OCI-LY7 (cell line): Measurements from ENCODE around the gene BMP5. TPM values are rescaled to one million over a fixed set of nuclear protein-coding genes. Genes with fewer than 3 reads are reported as not detected.

Source experiments
- BruUV-seq: library from RNA; stranded (reverse); fragments of 400-500 nt; replicated peaks from 2 replicates; lab custom pipeline; 2021; lab: Mats Ljungman, UMichigan
- CTCF ChIA-PET: fragments of 300-600 bp; sonication (Branson Sonifier 250); formaldehyde crosslinking; loops from one replicate; lab custom pipeline; 2022; ENCODE audit warnings: antibody characterized with exemption; ENCODE audit not compliant: unreplicated experiment; lab: Charles Lee
- POLR2A ChIA-PET: fragments of 300-600 bp; sonication (Branson Sonifier 250); formaldehyde crosslinking; loops from one replicate; lab custom pipeline; 2022; ENCODE audit warnings: antibody characterized with exemption; lab: Charles Lee
- DNase-seq: peaks from one replicate; pipeline ENCODE4 v3.0.0-alpha.2; 2015; ENCODE audit warnings: low spot score
- H2AFZ ChIP-seq: fragments of 200-600 bp; sonication (generic), shearing (Covaris generic); 2 replicates; pipeline ENCODE4 v1.6.1; 2014; ENCODE audit warnings: mild to moderate bottlenecking, antibody characterized with exemption, low read length, moderate library complexity
- H3K27ac ChIP-seq: fragments of 200-600 bp; sonication (generic); 2 replicates; pipeline ENCODE4 v1.5.1; 2014; ENCODE audit warnings: mixed run types, low read depth, mild to moderate bottlenecking, moderate library complexity, low read length, inconsistent platforms; ENCODE audit not compliant: poor library complexity, severe bottlenecking
- H3K36me3 ChIP-seq: fragments of 200-600 bp; sonication (generic); 2 replicates; pipeline ENCODE4 v1.6.1; 2014; ENCODE audit warnings: mild to moderate bottlenecking, antibody characterized with exemption, low read length, moderate library complexity, mixed read lengths; ENCODE audit not compliant: insufficient read depth
- H3K4me1 ChIP-seq: fragments of 200-600 bp; sonication (generic); 2 replicates; pipeline ENCODE4 v1.5.1; 2014; ENCODE audit warnings: mild to moderate bottlenecking, low read length; ENCODE audit not compliant: insufficient read depth, poor library complexity, severe bottlenecking
- H3K4me2 ChIP-seq: fragments of 200-600 bp; sonication (generic); 2 replicates; pipeline ENCODE4 v1.6.1; 2014; ENCODE audit warnings: mild to moderate bottlenecking, low read length
- H3K4me3 ChIP-seq: fragments of 200-600 bp; sonication (generic); 2 replicates; pipeline ENCODE4 v1.5.1; 2014; ENCODE audit warnings: mild to moderate bottlenecking, low read depth, low read length; ENCODE audit not compliant: poor library complexity, severe bottlenecking
- H3K79me2 ChIP-seq: fragments of 200-600 bp; sonication (generic); 2 replicates; pipeline ENCODE4 v1.6.1; 2016; ENCODE audit warnings: low read depth, mild to moderate bottlenecking, low read length, moderate library complexity, mixed read lengths; ENCODE audit not compliant: insufficient read depth
- H3K9me2 ChIP-seq: fragments of 200-600 bp; sonication (generic); 2 replicates; pipeline ENCODE4 v1.6.1; 2016; ENCODE audit warnings: mild to moderate bottlenecking, low read length, mixed read lengths; ENCODE audit not compliant: insufficient read depth
- H3K9me3 ChIP-seq: fragments of 200-600 bp; sonication (generic); 2 replicates; pipeline ENCODE4 v1.6.1; 2014; ENCODE audit warnings: mild to moderate bottlenecking, mixed run types, low read length, mixed read lengths
- H4K20me1 ChIP-seq: fragments of 200-600 bp; sonication (generic); 2 replicates; pipeline ENCODE4 v1.6.1; 2014; ENCODE audit warnings: mild to moderate bottlenecking, antibody characterized with exemption, low read length, moderate library complexity, mixed read lengths; ENCODE audit not compliant: insufficient read depth
- EZH2phosphoT487 ChIP-seq: fragments of 200-600 bp; sonication (generic); IDR thresholded peaks from 2 replicates; pipeline ENCODE4 v1.6.1; 2018; ENCODE audit warnings: low read depth, borderline replicate concordance, mild to moderate bottlenecking, mixed run types, antibody characterized with exemption, low read length, moderate library complexity, mixed read lengths
- intact Hi-C: fragments of 100-400 bp; cut with micrococcal nuclease; formaldehyde crosslinking; loops from one replicate; pipeline ENCODE4 v1.10.0; 2022; ENCODE audit not compliant: unreplicated experiment
- total RNA-seq, 2 experiments: library from RNA; depleted of rRNA in 1 of 2; stranded (reverse); fragments of >200 nt in 1 of 2; shearing (Covaris generic) in 1 of 2; gene quantifications; 2 replicates each; pipeline ENCODE4 v1.2.3, GENCODE V29; 2014 to 2022
- TF ChIP-seq, protein P1 (sequence below): fragments of 200-600 bp; sonication (generic); conservative IDR thresholded peaks from 2 replicates; pipeline ENCODE4 v1.5.1; 2014; ENCODE audit warnings: mild to moderate bottlenecking, antibody characterized with exemption, low read length, moderate library complexity, mixed read lengths

BMP5 gene
- total RNA-seq, 2 experiments from 2014 or later, result not detected

DNA sequence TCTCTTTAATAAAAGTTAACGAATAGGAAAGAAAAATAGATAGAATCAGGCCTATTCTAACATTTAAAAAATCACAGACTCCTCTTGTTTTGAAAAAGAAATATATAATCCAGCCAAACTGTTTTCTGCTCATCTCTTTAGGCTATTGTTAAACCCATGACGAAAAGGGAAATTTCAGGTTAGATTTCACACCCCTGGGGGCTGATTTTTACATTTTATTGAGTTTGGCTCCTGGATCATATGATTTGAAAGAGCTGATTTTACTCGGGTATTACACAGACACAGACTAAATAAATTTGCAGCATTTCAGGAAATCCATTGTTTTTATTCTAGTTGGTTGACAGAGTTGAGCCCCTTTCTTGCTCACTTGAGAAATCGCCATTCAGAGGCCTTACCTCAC lies 160.6 kb downstream of the BMP5 start:
- no peaks in the 10 kb centered on the region for H3K9me2 ChIP-seq
- ChIA-PET POLR2A (no interaction called here), CTCF (no interaction called here)
- TF ChIP-seq EZH2phosphoT487, result no peak
- TF ChIP-seq, protein P1, sequence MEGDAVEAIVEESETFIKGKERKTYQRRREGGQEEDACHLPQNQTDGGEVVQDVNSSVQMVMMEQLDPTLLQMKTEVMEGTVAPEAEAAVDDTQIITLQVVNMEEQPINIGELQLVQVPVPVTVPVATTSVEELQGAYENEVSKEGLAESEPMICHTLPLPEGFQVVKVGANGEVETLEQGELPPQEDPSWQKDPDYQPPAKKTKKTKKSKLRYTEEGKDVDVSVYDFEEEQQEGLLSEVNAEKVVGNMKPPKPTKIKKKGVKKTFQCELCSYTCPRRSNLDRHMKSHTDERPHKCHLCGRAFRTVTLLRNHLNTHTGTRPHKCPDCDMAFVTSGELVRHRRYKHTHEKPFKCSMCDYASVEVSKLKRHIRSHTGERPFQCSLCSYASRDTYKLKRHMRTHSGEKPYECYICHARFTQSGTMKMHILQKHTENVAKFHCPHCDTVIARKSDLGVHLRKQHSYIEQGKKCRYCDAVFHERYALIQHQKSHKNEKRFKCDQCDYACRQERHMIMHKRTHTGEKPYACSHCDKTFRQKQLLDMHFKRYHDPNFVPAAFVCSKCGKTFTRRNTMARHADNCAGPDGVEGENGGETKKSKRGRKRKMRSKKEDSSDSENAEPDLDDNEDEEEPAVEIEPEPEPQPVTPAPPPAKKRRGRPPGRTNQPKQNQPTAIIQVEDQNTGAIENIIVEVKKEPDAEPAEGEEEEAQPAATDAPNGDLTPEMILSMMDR, result no peak
- H3K27ac ChIP-seq, result no peak overlapping the region
- no peaks in the 10 kb centered on the region for H3K9me3 ChIP-seq
- H3K4me2 ChIP-seq, result no peak overlapping the region
- no peak overlapping the region for H2AFZ ChIP-seq
- H4K20me1 ChIP-seq, result no peaks in the 10 kb centered on the region
- BruUV-seq, result no TSS peak
- intact Hi-C loops, result no loop called here
- no peaks in the 10 kb centered on the region for H3K79me2 ChIP-seq
- no peak for DNase-seq
- H3K36me3 ChIP-seq, result no peaks in the 10 kb centered on the region
- no peak overlapping the region for H3K4me3 ChIP-seq
- no peaks in the 10 kb centered on the region for H3K4me1 ChIP-seq

DNA sequence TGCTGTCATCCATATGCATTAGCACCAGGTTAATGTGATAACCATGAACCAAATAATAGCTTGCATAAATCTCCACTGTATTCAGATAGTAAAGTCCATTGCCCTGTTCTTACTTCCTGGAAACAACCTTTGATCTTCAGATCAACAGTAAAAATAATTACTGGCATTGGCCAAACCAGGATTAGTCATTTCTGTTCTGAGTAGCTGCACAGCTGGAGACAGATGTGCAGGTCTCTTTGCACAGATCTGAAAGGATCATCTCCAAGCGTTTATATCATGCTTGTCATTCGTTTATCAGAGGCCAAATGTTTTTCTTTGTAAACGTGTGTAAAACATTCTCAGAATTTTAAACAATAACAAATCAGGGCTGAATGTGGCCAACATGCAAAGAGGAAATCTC lies 162.0 kb downstream of the BMP5 start:
- no peak overlapping the region for H2AFZ ChIP-seq
- intact Hi-C loops, result no loop called here
- H3K27ac ChIP-seq, result no peak overlapping the region
- BruUV-seq, result no TSS peak
- CTCF ChIA-PET, result no interaction called here
- TF ChIP-seq, protein P1, result no peak
- no peak for TF ChIP-seq EZH2phosphoT487
- no peak overlapping the region for H3K4me2 ChIP-seq
- no peak overlapping the region for H3K4me3 ChIP-seq
- no peaks in the 10 kb centered on the region for H4K20me1 ChIP-seq
- H3K79me2 ChIP-seq, result no peaks in the 10 kb centered on the region
- H3K9me2 ChIP-seq, result no peaks in the 10 kb centered on the region
- no peaks in the 10 kb centered on the region for H3K4me1 ChIP-seq
- POLR2A ChIA-PET, result no interaction called here
- no peaks in the 10 kb centered on the region for H3K36me3 ChIP-seq
- no peak for DNase-seq
- no peaks in the 10 kb centered on the region for H3K9me3 ChIP-seq

DNA sequence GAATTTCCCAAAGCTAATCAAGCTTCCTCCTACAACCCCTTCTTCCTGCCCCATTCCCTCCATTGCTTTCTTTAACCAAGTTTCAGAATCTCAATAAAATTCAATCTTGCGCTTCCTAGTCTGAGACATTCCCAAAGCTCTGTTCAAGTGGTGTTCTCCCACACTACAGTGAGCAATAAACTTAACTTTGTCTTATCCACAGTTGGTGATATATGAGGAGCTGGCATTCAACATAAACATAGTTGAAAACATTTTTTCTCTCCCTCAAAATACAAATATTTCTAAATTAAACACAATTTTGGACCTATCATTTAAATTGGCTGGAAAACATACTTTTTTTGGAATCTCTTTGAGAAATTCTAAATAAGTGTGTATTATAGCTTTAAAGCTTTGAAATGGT lies 166.7 kb downstream of the BMP5 start:
- POLR2A ChIA-PET, result no interaction called here

More for the DNA sequence above, 166.7 kb downstream of the BMP5 start:
- Histone ChIP-seq H3K4me1 (no peaks in the 10 kb centered on the region), H4K20me1 (no peaks in the 10 kb centered on the region), H3K9me2 (no peaks in the 10 kb centered on the region), H3K27ac (no peak overlapping the region), H3K4me2 (no peak overlapping the region), H3K9me3 (no peaks in the 10 kb centered on the region), H3K4me3 (no peak overlapping the region), H3K36me3 (no peaks in the 10 kb centered on the region), H3K79me2 (no peaks in the 10 kb centered on the region), H2AFZ (no peak overlapping the region)
- intact Hi-C loops, result no loop called here
- no TSS peak for BruUV-seq
- CTCF ChIA-PET, result no interaction called here
- DNase-seq, result no peak
- TF ChIP-seq, protein P1, result no peak
- TF ChIP-seq EZH2phosphoT487, result no peak
